Astrocyte of the spinal cord (primary cell): ENCODE data around the gene CYYR1.

Experiments used
- DNase-seq: peaks from one replicate; pipeline ENCODE4 v3.0.0; 2011; ENCODE audit warnings: low read depth, low spot score
- H3K4me3 ChIP-seq: 2 replicates; pipeline ENCODE4 v1.5.1; 2011; ENCODE audit warnings: low read depth, mild to moderate bottlenecking, low read length, moderate library complexity
- CTCF ChIP-seq: IDR thresholded peaks from 2 replicates; pipeline ENCODE4 v1.5.1; 2012; ENCODE audit warnings: low read depth, mild to moderate bottlenecking, low read length, inconsistent platforms
- in situ Hi-C: cut with HindIII; loops from 2 replicates; pipeline ENCODE4 v1.10.0; 2017; ENCODE audit warnings: low sequenced_read_pairs

CYYR1 gene

GRCh38 chr21:26529526-26529925 is 43.6 kb downstream of the CYYR1 start:
- no peak for TF ChIP-seq CTCF
- H3K4me3 ChIP-seq: no peak overlapping the region
- no peak for DNase-seq
- in situ Hi-C loops: no loop called here

- no peak overlapping the region for H3K4me3 ChIP-seq
- DNase-seq: no peak
- no peak for TF ChIP-seq CTCF
- in situ Hi-C loops: no loop called here
These were observed 44.2 kb downstream of the CYYR1 start for GRCh38 chr21:26528882-26529281.

- DNase-seq: no peak
- no peak for TF ChIP-seq CTCF
- no peak overlapping the region for H3K4me3 ChIP-seq
- in situ Hi-C loops: no loop called here
These were observed 50.4 kb downstream of the CYYR1 start for GRCh38 chr21:26522704-26523103.

- TF ChIP-seq CTCF: no peak
- H3K4me3 ChIP-seq: no peak overlapping the region
- in situ Hi-C loops: no loop called here
- DNase-seq: no peak
These were observed 53.9 kb downstream of the CYYR1 start for GRCh38 chr21:26519142-26519541.

GRCh38 chr21:26515257-26515656 is 57.8 kb downstream of the CYYR1 start:
- no peak for TF ChIP-seq CTCF
- in situ Hi-C loops: no loop called here
- no peak overlapping the region for H3K4me3 ChIP-seq
- DNase-seq: no peak

- H3K4me3 ChIP-seq: no peak overlapping the region
- peak; percentile 85 for DNase-seq
- in situ Hi-C loops: no loop called here
- no peak for TF ChIP-seq CTCF
These were observed 59.9 kb downstream of the CYYR1 start for GRCh38 chr21:26513212-26513611.

GRCh38 chr21:26512664-26513063 is 60.4 kb downstream of the CYYR1 start:
- no peak overlapping the region for H3K4me3 ChIP-seq
- in situ Hi-C loops: no loop called here
- DNase-seq: no peak
- TF ChIP-seq CTCF: no peak
